Upper lobe of left lung (tissue), 6 donors: Measurements from ENCODE around the gene GAGE12J. TPM values are rescaled to one million over a fixed set of nuclear protein-coding genes. Genes with fewer than 3 reads are reported as not detected.

ENCODE experiments used
- total RNA-seq, 6 donors: library from RNA; depleted of rRNA in 4 of 6; stranded (reverse); fragments of >200 nt in 4 of 6; gene quantifications; one replicate each; pipeline versions ENCODE4 v1.1.0 to v1.2.1, GENCODE V29; 2016 to 2021
- donor health status: DM: no; HTN: no; CAD: no; lungs with moderate emphysema.
- donor health status: DM: no; HTN: yes; CAD: no; lungs with severe emphysema.

GAGE12J gene
- total RNA-seq, 6 donors from 2014 or later = 0.72 TPM; not detected in 5

Other genes with a start within 250 kb of the GAGE12J start
- 10 to 100 TPM; 12.5 to 26.2 (median 15.5) TPM for gene PRAF2, start 248.0 kb upstream of the GAGE12J start, total RNA-seq
- gene WDR45, start 242.2 kb upstream of the GAGE12J start, total RNA-seq = 100 to 1,000 TPM in 2 of 6 donors, 10 to 100 TPM in 4; 55.9 to 165 (median 74.2) TPM
- gene GPKOW, start 198.3 kb upstream of the GAGE12J start, total RNA-seq = 10 to 100 TPM; 14.7 to 23.1 (median 20.4) TPM
- 10 to 100 TPM in 4 of 6 donors, 1 to 10 TPM in 2; 7.3 to 16.3 (median 12.9) TPM for gene MAGIX, start 159.3 kb upstream of the GAGE12J start, total RNA-seq
- 100 to 1,000 TPM in 2 of 6 donors, 10 to 100 TPM in 4; 32.7 to 135 (median 58.4) TPM for gene PLP2, start 150.1 kb upstream of the GAGE12J start, total RNA-seq
- gene PRICKLE3, start 135.7 kb upstream of the GAGE12J start, total RNA-seq = 10 to 100 TPM; 14.4 to 43.0 (median 19.7) TPM
- 1 to 10 TPM; 2.1 to 8.0 (median 4.3) TPM for gene SYP, start 121.8 kb upstream of the GAGE12J start, total RNA-seq
- gene CACNA1F, start 88.7 kb upstream of the GAGE12J start, total RNA-seq = 1 to 10 TPM in 4 of 6 donors, under 1 TPM in 2; 0.46 to 6.3 (median 1.7) TPM
- 10 to 100 TPM in 5 of 6 donors, 1 to 10 TPM in 1; 9.9 to 22.0 (median 18.6) TPM for gene CCDC22, start 86.6 kb upstream of the GAGE12J start, total RNA-seq
- gene FOXP3, start 57.3 kb upstream of the GAGE12J start, total RNA-seq = under 1 TPM in 2 of 6 donors, not detected in 4; 0.23 to 0.54 TPM
- 10 to 100 TPM in 2 of 6 donors, 1 to 10 TPM in 4; 3.3 to 14.9 (median 7.1) TPM for gene PPP1R3F, start 52.2 kb upstream of the GAGE12J start, total RNA-seq
- gene GAGE10, start 18.4 kb upstream of the GAGE12J start, total RNA-seq = not detected
- not detected for gene GAGE13, start 9.5 kb downstream of the GAGE12J start, total RNA-seq
- not detected for gene GAGE12C, start 210.1 kb downstream of the GAGE12J start, total RNA-seq
- not detected for gene GAGE12D, start 219.7 kb downstream of the GAGE12J start, total RNA-seq
- not detected for gene GAGE12E, start 229.3 kb downstream of the GAGE12J start, total RNA-seq
- gene GAGE12F, start 238.8 kb downstream of the GAGE12J start, total RNA-seq = not detected
- not detected for gene GAGE12G, start 248.4 kb downstream of the GAGE12J start, total RNA-seq